Kidney capillary endothelial cell (primary cell): ENCODE results near the gene CNTRL.

Experiments used
- DNase-seq: peaks from one replicate; pipeline ENCODE4 v3.0.0-alpha.2; 2018; ENCODE audit warnings: low spot score

The CNTRL gene

DNA sequence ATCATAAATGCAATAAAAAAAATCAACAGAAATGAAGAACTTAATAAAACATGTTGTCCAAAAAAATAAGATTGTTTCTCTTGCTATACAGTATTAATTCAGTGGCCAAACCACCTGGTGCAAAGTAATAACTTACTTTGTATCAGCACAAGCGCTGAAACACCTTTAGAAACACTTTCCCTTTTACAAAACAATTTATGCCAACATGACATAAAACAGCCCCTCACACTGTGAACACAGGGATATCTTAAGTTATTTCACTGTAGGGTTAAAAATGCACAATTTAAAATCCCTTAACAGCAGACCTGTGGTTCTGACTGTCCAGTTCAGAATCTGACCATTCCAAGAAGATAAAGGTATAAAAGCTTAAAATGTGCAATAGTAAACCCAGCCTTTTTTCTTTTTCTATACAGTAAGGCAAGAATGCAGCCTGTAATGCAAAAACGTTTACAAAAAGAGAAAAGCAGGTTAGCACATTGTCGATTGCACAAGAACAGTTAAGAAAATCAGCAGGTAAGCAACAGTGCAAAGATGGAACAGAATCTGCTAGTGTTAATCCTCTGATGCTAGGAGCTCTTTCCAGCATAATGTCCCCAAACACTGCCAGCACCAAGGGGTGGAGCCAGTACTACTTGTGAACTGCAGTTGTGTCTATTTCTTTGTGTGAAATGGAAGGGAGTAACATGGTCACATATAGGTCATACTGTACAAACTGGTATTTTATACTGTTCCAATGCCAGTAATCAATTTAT lies 105.4 kb downstream of the CNTRL start:
- DNase-seq, result no peak

DNA sequence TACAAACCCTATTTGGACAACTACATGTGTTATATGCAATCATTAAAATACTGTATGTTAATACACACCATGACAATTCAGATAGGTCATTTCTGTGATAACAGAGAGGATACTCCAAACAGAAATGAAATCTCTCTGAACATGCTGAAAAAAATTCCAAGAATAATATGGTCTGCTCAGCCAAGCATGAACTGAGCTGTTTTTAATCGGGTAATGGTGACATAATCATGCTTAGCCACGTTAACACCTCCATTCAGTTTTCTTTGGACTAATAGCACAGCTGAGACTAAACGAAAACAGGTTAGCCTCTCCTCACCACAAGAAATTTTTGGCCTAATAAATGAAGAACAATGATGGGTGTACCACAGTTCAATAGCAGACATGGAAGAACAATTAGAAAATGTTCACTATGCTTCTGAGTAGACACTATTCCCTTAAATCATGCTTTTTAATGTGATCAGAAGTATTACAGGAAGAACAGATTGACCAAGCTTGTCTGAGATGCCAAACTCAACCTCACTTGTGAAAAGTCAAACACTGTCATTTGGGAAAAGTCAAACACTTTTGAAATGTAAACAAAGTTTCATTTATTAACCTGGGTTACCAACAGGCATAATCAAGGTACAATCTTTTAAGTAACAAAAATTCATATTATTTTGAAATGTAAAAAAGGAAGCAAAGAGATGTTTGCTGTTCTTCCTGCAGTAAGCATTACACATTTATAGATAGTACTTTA lies 107.5 kb downstream of the CNTRL start:
- no peak for DNase-seq

DNA sequence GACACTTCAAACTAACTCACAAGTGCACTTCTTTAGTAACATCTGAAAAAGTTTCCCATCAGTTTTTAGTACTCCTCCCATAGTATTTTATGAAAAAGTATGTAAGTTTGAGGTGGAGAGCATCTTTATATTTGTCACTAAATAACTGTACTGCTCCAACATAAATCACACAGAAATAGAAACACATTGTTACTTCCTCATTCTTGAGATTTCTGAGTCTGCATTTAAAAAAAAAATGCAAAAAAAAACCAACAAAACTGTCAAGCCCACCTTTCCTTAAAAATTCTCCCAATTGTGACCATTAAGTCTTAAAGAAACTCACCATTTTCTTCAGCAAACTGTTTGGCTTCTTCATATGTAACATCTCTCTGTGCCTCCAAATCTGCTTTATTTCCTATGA lies 108.2 kb downstream of the CNTRL start:
- DNase-seq, result no peak

DNA sequence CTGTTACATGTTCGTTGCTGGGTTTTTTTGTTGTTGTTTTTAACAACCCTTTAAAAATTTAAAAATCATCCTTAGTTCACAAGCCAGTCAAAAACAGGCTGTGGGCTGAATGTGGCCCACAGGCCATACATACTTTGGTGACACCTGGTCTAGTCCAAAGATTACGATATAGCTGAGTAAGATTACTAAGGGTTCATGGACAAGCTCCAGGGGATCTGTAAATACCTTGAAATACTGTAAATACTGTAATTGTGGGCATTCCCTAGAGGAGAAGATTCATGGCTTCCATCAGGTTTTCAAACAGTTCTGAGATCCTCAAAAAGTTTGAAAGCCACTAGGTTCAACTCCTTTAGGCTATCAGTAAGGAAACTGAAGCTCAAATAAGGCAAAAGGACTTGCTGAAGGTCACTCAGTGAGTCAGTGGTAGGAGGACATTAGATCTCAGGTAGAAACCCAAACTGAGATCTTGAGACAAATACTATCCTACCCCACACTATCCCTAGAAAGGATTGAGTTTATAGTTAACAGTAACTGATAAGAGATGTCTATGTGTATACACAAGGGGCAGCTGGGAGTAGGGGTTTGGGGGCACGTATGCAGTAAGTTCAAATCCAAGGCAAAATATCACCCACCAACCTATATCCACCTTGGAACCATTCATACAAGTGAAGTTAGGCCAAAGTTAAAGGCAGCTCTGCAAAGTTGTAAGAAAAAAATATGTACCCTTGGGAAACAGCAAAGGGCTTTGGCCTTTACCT lies 109.1 kb downstream of the CNTRL start:
- DNase-seq, result no peak

DNA sequence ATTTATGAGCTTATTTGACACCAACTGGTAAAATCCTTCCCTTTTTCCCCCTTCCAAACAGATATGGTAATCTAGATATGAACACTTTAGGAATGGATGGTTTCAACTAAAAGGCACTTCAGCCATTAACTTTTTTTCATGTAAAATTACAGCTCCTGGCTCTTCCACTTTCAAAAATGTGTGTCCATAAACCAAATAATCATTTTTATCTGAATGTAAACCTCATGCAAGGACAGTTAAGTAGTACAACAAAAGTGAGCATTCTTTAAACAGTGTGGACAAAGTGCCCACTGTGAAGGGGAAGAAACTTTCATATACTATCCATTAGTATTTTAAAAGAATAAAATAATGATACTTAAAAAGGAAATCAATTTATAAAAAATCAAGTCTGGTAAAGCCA lies 109.7 kb downstream of the CNTRL start:
- no peak for DNase-seq

DNA sequence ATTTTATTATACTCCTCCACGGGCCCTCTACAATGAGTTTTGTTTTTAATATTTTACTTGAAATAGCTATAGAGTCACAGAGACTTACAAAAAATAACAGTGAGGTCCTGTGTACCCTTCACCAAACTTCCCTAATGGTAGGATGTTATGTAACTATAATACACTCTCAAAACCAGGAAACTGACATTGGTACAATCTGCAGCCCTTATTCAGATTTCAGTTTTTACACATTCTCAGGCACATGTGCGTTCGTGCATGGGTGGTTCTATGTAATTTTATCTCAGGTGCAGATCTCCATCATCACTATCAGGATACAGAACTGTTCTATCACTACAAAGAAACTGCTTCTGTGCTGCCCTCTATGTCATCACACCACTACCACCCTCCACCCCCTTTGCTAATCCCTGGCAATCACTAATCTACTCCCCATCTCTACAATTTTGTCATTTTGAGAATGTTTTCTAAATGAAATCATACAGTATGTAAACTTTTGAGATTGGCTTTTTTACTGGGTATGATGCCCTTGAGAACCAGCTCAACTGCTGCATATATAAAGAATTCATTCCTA lies 110.5 kb downstream of the CNTRL start:
- DNase-seq, result no peak

DNA sequence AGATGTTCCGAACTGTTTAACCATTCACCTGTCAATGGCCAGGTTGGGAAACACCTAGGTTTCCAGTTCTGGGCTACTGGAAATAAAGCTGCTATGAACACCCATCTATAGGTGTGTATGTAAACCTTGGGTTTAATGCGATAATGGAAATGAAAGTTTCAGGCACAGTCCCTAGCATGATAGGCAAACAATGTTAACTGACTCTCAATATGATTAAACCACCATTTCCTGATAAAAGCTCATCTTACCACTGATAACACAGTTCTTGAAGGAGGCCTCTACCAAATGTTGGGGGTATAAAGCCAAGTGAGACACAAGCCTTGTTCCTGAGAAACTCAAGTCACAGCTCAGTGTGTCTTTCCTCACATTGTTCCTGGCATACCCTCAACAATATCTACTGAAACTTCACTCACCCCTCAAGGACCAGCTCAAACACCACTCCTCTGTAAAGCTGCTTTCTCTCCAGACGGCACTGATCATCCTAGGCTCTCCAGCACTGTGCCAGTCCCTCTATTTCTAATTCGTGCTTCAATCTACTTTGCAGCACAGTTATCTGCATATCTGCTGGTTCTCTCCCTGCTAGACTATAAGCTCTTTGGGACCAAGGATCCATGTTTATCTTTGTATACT lies 111.1 kb downstream of the CNTRL start:
- DNase-seq, result no peak

DNA sequence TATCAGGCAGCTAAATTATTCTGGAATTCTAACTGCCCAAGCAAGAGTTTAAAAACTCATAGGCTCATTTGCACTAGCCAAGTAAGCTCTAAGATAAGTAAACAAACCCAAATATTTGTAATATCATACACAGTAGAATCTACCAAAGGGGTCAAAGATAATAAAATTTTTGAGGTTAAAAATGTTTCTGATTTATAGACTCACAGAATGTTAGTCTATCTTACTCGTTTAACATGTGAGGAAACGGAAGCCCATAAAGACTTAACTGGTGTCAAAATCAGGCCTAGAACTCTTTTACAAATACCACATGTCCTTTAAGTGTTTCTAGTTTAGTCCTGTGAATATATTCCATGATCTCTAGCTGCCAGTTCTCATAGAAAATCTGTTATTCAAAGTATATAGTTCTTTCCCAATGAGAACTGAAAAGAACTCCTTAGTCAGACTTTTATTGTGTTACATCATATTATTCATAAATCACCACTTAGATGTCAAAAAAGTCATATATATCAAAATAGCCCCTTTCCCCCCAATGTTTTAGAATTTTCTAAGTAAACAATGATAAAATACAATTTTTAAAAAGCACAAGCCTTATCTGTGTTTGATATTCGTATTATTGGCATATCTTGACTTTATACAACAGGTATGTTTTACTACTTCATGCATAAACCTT lies 113.0 kb downstream of the CNTRL start:
- no peak for DNase-seq

DNA sequence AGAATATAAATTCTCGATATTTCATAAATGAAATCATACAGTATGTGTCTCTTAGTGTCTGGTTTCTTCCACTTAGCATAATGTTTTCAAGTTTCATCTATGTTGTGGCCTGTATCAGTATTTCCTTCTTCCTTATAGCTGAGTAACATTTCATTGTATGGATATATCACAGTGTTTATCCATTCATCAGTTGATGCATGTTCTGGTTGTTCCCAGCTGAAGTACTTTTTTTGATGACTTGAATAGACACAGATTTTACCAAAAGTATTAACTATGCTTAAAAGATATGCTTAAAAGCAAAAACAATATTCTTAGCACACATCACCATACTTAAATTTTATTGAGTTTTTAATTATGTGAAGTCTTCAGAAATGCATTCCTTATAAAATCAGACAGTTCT lies 114.3 kb downstream of the CNTRL start:
- DNase-seq, result no peak

DNA sequence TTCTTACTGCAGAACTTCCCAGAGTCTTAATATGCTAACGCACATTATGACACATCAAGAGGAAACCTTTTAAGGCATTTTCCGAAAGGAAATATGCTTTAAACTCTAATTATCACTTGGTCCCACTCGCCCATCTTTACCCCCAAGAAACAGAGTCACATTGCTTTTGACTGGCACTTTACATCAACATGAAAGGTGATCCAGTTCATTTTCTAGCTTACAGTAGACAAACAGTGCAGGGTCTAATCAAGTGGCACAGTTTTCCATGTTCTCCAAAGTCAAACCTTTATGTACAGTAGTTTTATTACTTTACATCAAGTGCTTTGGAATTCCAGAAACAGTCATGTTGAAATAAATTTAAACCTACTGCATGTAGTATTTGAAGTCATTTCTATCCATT lies 114.9 kb downstream of the CNTRL start:
- DNase-seq, result no peak

DNA sequence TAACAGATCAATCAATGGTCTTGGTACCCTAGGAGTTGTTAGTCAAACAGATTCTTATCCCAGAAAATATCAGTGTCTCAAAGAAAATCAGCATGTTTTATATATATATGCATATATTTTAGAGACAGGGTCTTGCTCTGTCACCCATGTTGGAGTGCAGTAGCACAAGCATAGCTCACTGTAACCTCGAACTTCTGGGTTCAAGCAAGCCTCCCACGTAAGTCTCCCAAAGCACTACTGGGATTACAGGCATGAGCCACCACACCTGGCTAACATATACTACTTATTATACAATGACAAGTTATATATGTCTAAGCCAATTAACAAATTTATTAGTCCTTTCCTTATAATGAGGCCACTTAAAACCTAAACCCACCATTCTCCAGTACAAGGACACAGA lies 116.5 kb downstream of the CNTRL start:
- DNase-seq, result no peak

DNA sequence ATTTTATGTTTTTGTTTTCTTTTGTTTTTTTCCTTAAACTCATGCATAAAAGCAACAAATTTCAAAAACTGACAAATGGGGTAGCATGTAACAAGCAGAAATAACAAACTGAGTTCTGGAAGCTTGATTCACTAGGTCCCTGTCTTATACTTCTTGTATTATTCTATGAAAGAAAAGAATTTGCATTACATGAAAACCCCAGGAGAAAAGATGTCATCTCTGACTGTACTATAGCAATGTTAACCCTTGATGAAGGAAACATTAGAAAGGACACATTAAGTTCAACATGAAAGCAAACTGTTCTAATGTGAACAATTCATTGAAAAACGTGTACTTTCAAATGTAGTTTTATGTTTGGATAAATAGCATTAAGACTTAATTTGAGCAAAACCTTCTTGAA lies 117.8 kb downstream of the CNTRL start:
- DNase-seq, result no peak

DNA sequence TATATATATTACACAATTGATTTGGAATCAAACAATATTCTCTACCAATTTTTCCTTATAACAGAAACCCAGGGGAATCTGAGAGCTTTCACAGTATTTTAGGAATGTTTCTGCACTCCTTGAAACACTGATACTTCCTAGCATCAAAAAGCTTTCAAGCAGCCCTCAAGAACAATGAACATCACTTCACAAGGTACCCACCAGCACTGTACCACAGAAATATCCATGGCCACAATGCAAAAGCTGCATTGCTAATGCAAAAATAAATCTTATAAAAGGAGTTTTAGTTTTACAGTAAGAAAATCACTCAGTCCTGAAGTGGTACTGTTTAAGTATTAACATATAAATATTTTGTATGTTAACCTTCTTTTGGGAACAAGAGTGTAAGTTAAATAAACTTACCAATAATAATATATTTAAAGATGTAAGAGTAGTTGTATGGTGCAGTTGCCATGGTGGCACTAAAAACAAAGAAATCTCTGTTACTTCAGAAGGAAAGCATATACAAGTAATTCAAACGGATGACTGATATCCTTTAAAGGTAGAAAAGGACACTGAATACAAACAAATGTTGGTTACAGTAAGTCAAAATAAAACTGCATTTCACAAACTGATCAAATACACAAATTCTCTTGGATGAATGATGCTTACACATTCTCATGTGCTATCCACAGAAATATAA lies 118.3 kb downstream of the CNTRL start:
- DNase-seq, result no peak

DNA sequence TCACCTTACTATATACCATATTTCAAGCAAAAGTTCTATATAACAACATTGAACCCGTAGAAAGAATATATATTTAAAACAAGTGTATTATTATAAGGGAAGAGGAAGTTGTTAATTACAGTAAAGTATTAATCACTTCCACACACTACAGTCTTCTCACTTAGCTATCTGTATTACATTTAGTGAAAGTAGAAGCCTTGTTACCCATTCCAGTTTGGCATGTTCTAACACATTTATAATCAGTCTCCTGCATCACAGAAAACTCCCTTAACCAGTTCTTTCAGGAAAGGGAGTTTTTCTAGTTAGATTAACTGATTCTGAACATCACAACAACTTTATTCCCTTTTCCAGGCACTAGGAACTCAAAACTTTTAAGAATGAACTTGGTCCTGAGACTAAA lies 120.0 kb downstream of the CNTRL start:
- DNase-seq, result no peak

DNA sequence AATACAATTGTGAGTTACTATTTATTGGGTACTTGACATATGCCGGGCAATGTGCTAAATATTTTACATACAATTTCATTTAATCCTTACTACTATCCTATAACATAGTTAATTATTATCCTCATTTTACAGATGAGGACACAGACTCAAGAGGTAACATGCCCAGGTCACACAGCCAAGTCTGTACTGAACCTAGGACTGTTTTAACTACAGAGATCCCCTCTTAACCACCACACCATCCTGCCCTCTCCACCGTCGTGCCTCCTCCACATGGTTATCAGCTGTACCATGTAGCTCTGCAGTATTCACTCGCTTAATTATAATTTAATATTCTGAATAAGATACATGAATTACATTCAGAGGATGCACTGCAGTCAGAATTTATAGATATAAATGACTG lies 121.6 kb downstream of the CNTRL start:
- DNase-seq, result no peak

DNA sequence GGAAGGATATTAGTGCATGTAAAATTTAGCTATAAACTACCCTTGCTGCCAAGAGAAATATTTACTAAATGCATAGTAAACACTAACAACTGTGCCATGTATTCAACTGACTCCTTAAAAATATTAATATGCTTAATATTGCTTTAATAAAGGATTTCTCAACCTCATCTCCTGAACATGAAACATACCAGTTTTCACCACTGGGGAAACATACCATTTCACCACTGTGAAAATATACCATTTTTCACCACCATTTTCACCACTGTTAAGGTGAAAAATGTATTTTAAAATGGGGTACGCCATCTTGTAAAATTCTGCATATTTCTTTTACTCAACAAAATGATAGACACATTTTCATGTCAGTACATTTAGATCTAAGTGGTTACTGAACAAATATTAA lies 122.4 kb downstream of the CNTRL start:
- DNase-seq, result no peak

DNA sequence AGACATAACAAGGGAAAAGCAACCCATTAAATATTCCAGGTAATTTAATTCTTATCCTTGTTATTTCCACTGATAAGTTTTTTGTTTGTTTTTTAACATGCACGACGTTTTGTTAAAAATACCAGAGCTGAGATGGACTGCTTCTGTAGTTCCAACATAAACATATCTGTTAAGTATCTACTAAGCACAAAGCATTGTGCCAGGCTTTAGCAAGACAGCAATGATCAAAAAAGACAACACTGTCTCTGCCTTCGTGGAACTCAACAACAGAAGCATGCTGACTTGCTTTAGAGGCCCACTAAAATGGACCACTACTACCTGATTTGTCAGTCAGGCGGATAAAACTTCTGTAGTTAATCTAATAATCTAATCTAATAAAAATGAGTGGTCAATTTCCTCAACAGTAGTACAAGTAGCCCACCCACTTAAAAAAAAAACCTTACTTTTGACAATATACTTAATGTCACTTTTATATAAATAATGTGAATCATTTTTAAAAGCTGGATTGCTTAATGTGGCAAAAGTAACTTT lies 123.8 kb downstream of the CNTRL start:
- DNase-seq, result no peak

DNA sequence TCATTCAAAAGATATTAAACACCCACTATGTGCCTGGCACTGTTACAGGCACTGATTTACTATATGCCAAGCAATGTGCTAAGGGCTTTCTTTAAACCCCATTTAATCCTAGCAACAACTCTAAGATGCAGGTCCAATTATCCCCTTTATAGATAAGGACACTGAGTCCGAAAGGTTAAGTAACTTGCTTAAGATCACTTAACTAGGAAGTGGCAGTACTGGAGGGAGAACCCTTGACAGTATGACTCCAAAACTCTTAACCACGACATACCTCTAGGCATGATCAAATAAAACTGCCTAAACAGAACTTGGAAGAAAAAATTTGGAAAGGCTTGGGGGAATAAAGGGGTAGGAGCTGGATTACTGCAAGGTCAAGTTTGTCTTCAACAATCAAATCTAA lies 125.2 kb downstream of the CNTRL start:
- DNase-seq, result no peak

DNA sequence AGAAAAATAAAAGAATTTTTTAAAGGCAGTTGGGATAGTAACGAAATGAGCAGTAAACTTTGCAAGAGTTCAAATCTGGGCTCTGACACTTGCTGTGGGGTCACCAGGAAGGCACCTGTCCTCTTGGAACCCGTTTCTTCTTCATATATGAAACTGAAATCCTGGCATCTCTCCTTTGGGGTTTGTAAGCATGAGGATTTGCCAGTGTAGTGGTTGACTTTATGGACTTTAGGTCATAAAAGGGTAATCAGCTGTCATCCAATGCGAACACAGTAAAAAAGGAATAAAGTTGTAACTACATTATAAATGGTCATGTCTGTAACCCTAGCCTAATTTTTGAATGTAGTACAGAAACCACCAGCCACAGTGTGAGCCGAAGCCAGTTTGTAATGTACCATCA lies 125.6 kb downstream of the CNTRL start:
- no peak for DNase-seq

DNA sequence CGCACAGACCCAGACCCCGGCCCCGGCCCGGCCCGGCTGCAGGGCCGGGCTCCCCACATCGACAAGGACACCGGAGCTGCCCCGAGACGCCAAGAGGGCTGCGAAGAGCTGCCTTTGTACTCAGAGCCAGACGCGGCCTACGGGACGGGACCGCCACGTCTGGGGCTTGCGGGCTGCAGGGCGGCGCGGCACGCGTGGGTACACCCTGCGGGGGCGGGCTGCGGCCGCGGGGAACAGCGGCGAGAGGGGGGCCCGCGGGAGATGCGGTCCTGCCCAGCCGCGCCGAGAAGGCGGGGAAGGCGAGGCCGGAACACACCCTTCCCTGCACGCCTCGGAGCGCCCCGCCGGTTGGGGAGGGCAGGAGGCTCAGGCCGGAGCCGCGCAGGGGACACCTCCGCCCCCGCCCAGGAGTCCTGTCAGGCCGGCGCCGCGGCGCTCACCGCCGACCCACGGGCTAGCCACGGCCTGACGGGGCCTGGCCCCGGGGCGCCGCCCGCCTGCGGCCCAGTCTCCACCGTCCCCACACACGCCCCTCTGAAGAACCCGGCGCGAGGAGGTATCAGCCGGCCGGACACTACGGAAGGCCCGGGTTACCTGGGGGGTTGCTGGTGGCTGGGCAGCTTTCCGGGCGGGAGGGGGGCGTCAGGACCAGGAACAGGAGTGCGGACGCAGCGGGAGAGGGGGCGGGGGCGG lies 126.4 kb downstream of the CNTRL start:
- DNase-seq, result no peak
